ENCODE measurements around the gene SP2. TPM values are rescaled to one million over a fixed set of nuclear protein-coding genes. Genes with fewer than 3 reads are reported as not detected.

SP2 gene
- total RNA-seq, 4 donors from 2014 or later, result 4.0 to 9.9 (median 9.2) TPM

DNA sequence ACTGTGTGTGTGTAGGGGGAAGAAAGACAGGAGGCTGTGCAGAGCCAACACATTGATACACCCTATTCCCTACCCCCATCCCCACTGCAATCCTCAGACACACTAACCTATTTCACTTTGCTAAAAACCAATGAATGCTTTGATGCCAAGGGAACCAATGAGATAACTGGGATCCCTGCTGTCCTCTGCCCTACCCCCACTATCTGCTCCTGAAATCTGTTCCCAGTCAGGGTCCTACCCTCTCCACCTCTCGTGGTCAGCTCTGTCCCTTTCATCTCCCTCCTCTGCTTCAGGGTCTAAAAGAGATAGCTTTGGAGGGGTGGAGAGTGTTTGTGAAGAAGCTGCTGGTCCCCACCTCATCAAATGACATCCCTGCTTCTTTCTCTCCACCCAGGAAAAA lies 26.0 kb upstream of the SP2 start:
- intact Hi-C loops (cut with DNase I), result no loop called here
- no peaks in the 10 kb centered on the region for H3K9me3 ChIP-seq
- TF ChIP-seq, protein P1, sequence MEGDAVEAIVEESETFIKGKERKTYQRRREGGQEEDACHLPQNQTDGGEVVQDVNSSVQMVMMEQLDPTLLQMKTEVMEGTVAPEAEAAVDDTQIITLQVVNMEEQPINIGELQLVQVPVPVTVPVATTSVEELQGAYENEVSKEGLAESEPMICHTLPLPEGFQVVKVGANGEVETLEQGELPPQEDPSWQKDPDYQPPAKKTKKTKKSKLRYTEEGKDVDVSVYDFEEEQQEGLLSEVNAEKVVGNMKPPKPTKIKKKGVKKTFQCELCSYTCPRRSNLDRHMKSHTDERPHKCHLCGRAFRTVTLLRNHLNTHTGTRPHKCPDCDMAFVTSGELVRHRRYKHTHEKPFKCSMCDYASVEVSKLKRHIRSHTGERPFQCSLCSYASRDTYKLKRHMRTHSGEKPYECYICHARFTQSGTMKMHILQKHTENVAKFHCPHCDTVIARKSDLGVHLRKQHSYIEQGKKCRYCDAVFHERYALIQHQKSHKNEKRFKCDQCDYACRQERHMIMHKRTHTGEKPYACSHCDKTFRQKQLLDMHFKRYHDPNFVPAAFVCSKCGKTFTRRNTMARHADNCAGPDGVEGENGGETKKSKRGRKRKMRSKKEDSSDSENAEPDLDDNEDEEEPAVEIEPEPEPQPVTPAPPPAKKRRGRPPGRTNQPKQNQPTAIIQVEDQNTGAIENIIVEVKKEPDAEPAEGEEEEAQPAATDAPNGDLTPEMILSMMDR (IDR thresholded peaks at IDR 0.05), result no peak
- TF ChIP-seq POLR2A (IDR thresholded peaks at IDR 0.05), result no peak
- H3K4me1 ChIP-seq, result peaks cover 4 to 29% (median 9%) of the 10 kb centered on the region in 3 donors
- 56 to 57% methylated on average over 1 of the region's 1 CpG for WGBS, 2 donors
- H3K27me3 ChIP-seq, result peaks cover 0 to 96% (median 3%) of the 10 kb centered on the region in 4 donors
- H3K4me3 ChIP-seq, result no peak overlapping the region
- DNase-seq, result no peak
- no peaks in the 10 kb centered on the region for H3K36me3 ChIP-seq
- no peak overlapping the region for H3K27ac ChIP-seq

DNA sequence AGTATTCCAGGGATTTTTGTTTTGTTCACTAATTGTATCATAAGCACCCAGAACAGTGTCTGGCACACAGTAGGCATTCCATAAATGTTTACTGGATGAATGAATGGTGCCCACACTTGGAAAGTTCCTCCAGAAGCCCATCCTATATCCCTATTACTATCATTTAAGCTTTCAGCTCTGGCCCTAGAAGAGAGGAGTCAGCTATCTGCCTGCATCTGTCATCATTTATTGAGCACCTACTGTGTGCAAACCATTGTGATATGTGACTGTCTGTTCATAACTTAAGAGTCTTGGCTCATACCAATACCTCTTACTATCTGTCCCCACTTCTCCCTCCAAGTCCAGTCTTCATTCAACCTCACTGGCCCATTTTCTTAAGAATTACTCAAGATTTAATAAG lies 25.0 kb upstream of the SP2 start:
- H3K9me3 ChIP-seq, result no peaks in the 10 kb centered on the region
- intact Hi-C loops (cut with DNase I), result no loop called here
- H3K27me3 ChIP-seq, result peaks cover 0 to 96% (median 3%) of the 10 kb centered on the region in 4 donors
- TF ChIP-seq, protein P1 (IDR thresholded peaks at IDR 0.05), result no peak
- no peak for TF ChIP-seq POLR2A (IDR thresholded peaks at IDR 0.05)
- no peak overlapping the region for H3K27ac ChIP-seq
- H3K36me3 ChIP-seq, result no peaks in the 10 kb centered on the region
- DNase-seq, result no peak
- no peak overlapping the region for H3K4me3 ChIP-seq
- H3K4me1 ChIP-seq, result peaks cover 4 to 23% (median 9%) of the 10 kb centered on the region in 3 donors

DNA sequence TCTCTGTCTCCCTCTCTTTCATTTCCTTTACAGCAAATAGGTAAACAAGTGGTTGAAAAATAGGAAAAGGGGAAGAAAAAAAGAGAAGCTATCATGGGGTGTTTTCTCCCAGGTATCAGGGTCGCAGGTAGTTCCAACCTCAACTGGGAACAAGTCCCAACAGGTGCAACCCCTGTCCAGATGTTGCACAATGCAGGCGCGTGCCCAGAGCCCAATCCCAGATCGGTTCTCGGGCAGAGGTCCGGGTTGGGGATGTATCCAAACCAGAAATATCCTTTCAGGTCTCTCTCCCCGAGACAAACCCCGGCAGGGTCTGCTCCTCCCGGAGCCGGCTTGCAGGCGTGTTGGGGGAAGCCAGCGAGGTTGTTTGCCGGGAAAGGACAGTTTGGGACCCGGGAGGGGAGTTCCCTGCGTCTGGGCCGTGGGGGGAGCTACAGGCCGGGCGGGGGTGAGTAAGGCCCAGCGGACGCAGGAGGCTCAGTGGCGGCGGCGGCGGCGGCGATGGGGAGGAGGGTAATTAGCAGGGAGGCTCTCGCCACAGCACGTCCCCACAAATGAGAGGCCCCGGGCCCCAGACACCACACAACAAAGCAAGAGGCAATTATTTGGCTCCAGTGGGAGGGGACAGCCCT lies 23.9 kb upstream of the SP2 start:
- H3K4me1 ChIP-seq, result peaks cover 4 to 17% (median 9%) of the 10 kb centered on the region in 3 donors
- intact Hi-C loops (cut with DNase I), result no loop called here
- peak overlapping the region in 3 of 4 donors; percentile 10 to 42 (median 22) for H3K4me3 ChIP-seq
- no peaks in the 10 kb centered on the region for H3K36me3 ChIP-seq
- no peak for DNase-seq
- no peaks in the 10 kb centered on the region for H3K9me3 ChIP-seq
- H3K27ac ChIP-seq, result no peak overlapping the region
- 13 to 14% methylated on average over 3 to 6 of the region's 29 CpGs for WGBS, 2 donors
- TF ChIP-seq, protein P1 (IDR thresholded peaks at IDR 0.05), result no peak
- TF ChIP-seq POLR2A (IDR thresholded peaks at IDR 0.05), result no peak
- peaks cover 0 to 90% (median 3%) of the 10 kb centered on the region in 4 donors for H3K27me3 ChIP-seq

DNA sequence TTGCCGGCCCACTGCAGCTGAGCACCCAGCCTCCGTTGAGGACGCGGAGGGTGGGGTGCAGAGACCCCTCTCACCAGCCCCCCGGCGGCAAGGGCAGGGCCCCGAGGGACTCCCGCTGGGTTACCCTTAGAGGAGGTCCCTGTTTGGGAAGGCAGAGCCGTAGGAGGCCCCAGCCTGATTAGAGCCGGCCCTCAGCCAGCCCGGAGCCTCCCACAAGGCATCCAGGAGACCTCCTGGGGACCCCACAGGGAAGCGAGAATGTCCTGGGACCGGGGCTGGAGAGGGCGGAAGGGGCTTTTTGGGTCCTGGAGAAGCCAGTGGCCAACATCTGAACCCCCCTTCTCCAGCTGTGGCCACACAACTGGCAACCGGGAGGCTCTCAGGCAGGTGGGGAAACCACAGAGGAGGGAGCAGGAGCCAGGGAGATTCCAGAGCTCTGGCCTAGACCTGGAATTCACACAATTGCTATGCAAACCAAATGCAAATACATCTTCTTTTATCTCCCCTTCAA lies 23.3 kb upstream of the SP2 start:
- no peak overlapping the region for H3K27ac ChIP-seq
- intact Hi-C loops (cut with DNase I), result no loop called here
- peak overlapping the region in 3 of 4 donors; percentile 10 to 42 (median 22) for H3K4me3 ChIP-seq

More for the DNA sequence above, 23.3 kb upstream of the SP2 start:
- no CpG with 5 or more reads among the region's 15 CpGs for WGBS, 2 donors
- DNase-seq, result no peak
- H3K27me3 ChIP-seq, result peaks cover 0 to 94% (median 3%) of the 10 kb centered on the region in 4 donors
- H3K4me1 ChIP-seq, result peaks cover 4 to 17% (median 9%) of the 10 kb centered on the region in 3 donors
- TF ChIP-seq POLR2A (IDR thresholded peaks at IDR 0.05), result no peak
- TF ChIP-seq, protein P1 (IDR thresholded peaks at IDR 0.05), result no peak
- H3K9me3 ChIP-seq, result no peaks in the 10 kb centered on the region
- H3K36me3 ChIP-seq, result no peaks in the 10 kb centered on the region

All from esophagus squamous epithelium (tissue), 5 donors.